Stimulated activated CD4-positive, alpha-beta T cell treated with anti-CD3 and anti-CD28 coated beads, Interleukin-15, amount 100 ng/mL, for 24 hours (primary cell): ENCODE measurements around the gene GNL3.
"Not testable (repeated sequence)": the region's sequence is repeated elsewhere in the genome, so short reads cannot be mapped to it uniquely, and the experiment has no call there.

Experiments
- DNase-seq: peaks from one replicate; pipeline ENCODE4 v3.0.0-alpha.2; 2020

The GNL3 gene

GRCh38 chr3:52685709-52686691 lies at the start of gene GNL3, which contains the start of gene PBRM1:
GNL3 (plus strand) TSS chr3:52686032; CDS start chr3:52686093, 61 bp downstream.
PBRM1 (minus strand) TSS chr3:52685913.
- peak; percentile 95 for DNase-seq

GRCh38 chr3:52636673-52637072 lies 49.2 kb upstream of the GNL3 start:
- no peak for DNase-seq

- DNase-seq, result no peak
These were observed 40.3 kb upstream of the GNL3 start for GRCh38 chr3:52645549-52645948.

GRCh38 chr3:52649461-52650210 lies 36.2 kb upstream of the GNL3 start:
- DNase-seq, result no peak

- DNase-seq, result no peak
These were observed 35.4 kb upstream of the GNL3 start for GRCh38 chr3:52650439-52650838.

- no peak for DNase-seq
These were observed 34.2 kb upstream of the GNL3 start for GRCh38 chr3:52651592-52651991.

- DNase-seq, result no peak
These were observed 29.9 kb upstream of the GNL3 start for GRCh38 chr3:52655895-52656294.

GRCh38 chr3:52660046-52660445 lies 25.8 kb upstream of the GNL3 start:
- DNase-seq, result no peak

- no peak for DNase-seq
These were observed 22.7 kb upstream of the GNL3 start for GRCh38 chr3:52663098-52663497.

- peak; percentile 62 for DNase-seq
These were observed 15.0 kb upstream of the GNL3 start for GRCh38 chr3:52670621-52671521.

GRCh38 chr3:52671676-52672075 lies 14.2 kb upstream of the GNL3 start:
- no peak for DNase-seq

- not testable (repeated sequence) for DNase-seq
These were observed 9.6 kb upstream of the GNL3 start for GRCh38 chr3:52676201-52676600.

GRCh38 chr3:52678265-52679198 lies 7.3 kb upstream of the GNL3 start:
- DNase-seq, result no peak

GRCh38 chr3:52679199-52679538 lies 6.7 kb upstream of the GNL3 start:
- no peak for DNase-seq

GRCh38 chr3:52679811-52680210 lies 6.0 kb upstream of the GNL3 start:
- no peak for DNase-seq

- no peak for DNase-seq
These were observed 4.2 kb upstream of the GNL3 start for GRCh38 chr3:52681596-52681995.

- peak; percentile 57 for DNase-seq
These were observed 3.8 kb upstream of the GNL3 start for GRCh38 chr3:52682016-52682415.

- no peak for DNase-seq
These were observed 2.2 kb upstream of the GNL3 start for GRCh38 chr3:52683611-52684010.

- DNase-seq, result no peak
These were observed 1.6 kb upstream of the GNL3 start for GRCh38 chr3:52684184-52684583.

GRCh38 chr3:52685285-52685708 lies 535 bp upstream of the GNL3 start:
- DNase-seq, result peak; percentile 92

- DNase-seq, result no peak
These were observed 2.4 kb downstream of the GNL3 start for GRCh38 chr3:52688266-52688665.

GRCh38 chr3:52689151-52689550 lies 3.3 kb downstream of the GNL3 start:
- DNase-seq, result no peak
